Islet precursor cell (in vitro differentiated cells): ENCODE data around the gene SEMA3C.

Experiments
- DNase-seq: peaks from one replicate; pipeline ENCODE4 v3.0.0-alpha.2; 2018

Gene SEMA3C

GRCh38 chr7:80821771-80822319 lies 97.0 kb downstream of the SEMA3C start:
- DNase-seq: no peak

GRCh38 chr7:80819503-80819902 lies 99.3 kb downstream of the SEMA3C start:
- DNase-seq: no peak

DNA sequence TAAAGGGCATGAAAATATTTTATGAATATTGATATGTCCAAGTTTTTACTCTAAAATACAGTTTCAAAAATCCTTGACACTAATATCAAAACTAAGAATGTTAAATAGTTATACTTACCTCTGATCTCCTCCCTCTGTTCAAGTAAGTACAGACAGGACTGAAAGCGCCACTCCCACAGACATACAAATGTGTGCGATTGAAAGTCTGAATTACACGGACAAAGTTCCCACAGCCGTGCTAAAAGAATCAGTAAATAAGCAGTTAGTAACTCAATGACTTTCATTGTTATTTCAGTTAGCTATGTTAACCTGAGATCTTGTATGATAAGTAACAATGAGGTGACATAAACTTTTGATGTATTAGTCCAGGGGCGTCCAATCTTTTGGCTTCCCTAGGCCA lies 100.7 kb downstream of the SEMA3C start:
- DNase-seq: no peak

GRCh38 chr7:80816806-80817205 lies 102.0 kb downstream of the SEMA3C start:
- DNase-seq: no peak

GRCh38 chr7:80815733-80816132 lies 103.1 kb downstream of the SEMA3C start:
- no peak for DNase-seq

GRCh38 chr7:80809545-80809944 lies 109.3 kb downstream of the SEMA3C start:
- no peak for DNase-seq

DNA sequence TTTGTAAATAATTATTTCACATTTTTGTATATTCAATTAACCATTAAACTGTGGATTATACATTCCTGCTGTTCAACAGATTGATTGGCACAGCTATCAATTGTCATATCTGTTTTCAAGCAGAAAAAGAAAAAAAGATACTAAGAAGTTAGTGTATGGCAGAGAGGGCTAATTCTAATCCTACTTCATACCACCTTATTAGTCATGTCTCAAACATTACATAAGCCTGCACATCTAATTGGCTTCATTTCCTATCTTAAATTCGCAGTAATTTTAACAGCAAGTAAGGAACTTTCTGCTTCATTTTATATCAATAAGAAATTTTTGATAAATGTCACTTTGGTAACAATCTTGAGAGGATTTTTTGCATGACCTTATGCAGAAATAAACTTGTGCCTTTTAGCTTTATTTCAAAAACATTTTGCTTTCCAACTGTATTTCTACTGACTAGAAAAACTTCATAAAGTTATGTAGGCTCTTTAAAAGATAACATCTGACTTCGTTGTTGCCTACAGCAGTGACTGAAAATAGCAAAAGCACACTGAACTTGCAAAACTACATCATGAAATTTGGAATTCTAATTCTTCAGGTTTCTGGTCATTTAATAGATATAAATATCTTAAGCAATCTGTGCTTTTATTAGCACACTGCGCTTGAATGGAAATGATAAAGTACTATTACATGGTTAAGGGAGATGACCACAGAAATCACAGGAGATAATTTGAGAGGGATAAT lies 111.5 kb downstream of the SEMA3C start:
- DNase-seq: no peak

GRCh38 chr7:80806663-80807062 lies 112.2 kb downstream of the SEMA3C start:
- no peak for DNase-seq

DNA sequence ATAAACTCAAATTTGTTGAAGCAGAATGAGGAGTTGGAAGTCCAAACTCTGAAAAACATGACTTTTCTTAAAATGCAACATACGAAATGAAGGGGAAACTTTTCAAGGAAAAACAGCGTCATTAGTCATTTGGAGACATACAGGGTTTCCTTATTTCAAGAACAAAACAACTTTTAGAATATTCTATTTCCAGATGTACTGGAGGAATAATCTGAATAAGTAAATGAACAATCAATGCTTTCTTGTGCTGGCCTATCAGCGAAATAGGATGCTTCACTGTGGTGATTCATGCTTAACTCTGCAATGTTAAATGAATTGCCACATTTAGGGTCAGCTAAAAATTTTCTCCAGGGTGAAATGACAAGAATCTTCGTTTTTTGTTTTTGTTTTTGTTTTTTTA lies 114.3 kb downstream of the SEMA3C start:
- DNase-seq: no peak

DNA sequence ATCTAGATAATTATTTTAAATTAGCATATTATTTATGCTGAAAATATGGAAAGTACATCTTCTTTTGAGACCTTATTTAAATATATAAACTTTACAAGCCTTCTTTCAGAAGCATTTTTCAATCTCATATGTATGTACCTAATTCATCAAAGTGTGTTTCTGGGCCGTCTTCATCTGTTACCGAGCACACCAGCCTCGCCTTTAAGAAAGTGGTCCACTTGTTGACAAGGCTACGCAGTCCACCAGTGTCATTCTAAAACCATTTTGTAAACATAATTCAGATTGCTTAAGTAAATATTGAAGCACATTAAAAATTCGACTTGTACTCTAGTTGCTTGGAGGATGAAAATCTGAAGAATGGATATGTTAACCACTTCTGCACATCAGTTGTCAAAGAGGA lies 116.3 kb downstream of the SEMA3C start:
- DNase-seq: no peak

DNA sequence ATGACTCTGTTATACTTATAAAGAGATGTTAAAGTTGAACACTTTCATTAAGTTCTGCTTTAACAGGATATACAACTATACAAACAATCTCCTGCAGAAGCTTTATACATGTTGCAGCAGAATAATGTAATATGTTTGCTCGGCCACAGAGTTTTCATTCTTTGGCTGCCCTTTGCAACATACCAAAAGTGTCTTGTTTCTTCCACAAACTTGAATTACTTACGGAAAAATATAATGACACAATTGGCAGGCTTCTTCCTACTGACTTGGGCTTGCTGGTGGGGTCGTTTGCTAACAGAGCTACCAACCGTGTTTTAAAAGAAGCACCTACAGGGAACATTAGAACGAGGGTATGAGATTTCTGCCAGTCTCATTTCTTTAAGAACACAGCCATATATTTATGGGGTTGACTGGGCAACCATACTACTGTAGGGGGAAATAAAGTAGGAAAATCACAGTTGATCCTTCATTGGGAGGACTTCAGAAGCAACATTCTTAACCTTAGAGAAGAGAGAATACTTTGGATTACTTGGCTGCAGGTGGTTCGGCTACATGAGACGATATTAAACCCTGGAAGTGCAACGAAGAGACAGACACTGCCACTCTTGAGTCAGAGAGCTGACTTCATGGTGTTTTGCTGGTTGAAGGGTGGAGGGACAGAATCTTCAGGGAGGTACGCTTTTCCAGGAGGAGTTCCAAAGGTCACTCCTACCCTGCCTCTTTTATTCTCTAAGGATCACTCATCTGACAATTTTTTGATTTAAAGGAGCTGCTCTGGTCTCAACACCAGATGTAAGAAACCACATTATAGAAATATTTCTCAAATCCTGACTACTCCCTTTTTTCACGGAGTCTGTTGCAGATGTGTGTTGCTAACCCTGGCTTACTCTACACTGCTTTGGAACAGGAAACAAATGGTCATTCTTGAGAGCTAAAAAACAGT lies 123.9 kb downstream of the SEMA3C start:
- DNase-seq: no peak

DNA sequence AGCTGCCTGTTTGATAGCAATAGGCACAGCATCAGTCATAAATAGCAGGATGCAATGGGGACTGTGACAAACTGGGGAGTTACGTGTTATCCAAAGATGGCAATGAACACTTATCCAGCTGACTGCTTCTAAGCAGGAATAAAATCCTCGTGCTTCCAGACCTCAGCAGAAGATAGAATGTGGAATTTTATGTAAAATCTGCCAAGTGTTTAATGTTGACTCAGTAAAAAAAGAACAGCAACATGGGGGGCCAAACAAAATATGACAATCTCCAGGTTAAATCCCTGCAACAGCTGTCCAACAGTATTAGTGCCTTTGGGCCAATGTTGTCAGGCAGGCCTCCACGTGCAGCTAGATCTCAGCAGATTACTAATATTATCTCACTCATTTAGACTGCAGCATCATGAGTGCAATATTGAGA lies 127.3 kb downstream of the SEMA3C start:
- DNase-seq: no peak

DNA sequence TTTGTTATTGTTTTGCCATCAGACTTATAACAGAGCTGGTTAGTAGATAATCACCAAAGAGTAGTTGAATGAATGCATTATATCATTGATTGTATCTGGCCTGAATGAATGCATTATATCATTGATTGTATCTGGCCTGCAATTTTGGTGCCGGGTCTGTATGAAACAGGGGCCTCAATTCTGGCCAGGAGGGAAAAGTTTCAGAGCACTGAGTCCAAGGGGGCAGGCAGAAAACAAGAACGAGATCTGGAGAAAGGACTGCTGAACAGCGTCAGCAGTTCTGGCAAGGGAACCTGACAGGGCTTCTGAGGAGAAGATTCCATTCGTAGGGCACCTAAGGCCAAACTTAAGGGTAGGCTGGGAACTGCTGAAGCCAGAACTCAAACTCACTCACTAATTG lies 128.0 kb downstream of the SEMA3C start:
- DNase-seq: no peak

DNA sequence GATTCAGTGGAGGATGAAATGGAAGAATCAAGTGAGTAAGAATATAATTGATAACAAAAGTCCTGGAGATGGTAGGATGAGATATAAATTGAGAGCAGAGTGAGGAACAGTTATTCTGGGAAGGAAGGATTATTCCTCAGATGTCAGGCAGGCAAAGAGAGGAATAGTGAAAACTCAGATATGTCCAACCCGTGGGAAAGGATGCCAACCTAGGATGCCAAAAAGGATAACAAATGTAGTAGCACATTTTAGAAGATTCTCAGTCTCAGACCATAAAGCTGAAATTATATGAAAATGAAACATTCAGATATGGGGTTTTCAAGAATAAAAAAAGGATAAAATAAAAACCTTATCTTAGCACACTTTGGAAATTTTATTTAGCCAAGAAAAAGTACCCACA lies 131.1 kb downstream of the SEMA3C start:
- no peak for DNase-seq

GRCh38 chr7:80785961-80786536 lies 132.8 kb downstream of the SEMA3C start:
- no peak for DNase-seq

DNA sequence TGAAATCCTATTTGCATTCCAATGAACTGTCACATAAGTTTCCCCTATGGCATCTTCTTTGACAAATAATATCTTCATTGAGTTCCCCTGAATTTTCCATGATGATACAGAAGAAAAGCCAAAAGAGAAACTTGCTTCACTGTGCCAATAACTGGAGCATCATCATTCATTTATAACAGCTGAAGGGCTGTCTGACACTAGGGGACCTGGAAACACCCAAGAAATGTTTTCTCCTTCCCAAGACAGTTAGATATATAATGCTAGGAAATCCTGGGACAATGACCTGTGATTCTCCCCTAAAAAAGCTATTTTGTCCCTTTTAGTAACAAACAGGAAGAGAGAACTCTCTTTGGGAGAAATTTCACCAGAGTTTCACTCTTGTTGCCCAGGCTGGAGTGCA lies 133.6 kb downstream of the SEMA3C start:
- no peak for DNase-seq

DNA sequence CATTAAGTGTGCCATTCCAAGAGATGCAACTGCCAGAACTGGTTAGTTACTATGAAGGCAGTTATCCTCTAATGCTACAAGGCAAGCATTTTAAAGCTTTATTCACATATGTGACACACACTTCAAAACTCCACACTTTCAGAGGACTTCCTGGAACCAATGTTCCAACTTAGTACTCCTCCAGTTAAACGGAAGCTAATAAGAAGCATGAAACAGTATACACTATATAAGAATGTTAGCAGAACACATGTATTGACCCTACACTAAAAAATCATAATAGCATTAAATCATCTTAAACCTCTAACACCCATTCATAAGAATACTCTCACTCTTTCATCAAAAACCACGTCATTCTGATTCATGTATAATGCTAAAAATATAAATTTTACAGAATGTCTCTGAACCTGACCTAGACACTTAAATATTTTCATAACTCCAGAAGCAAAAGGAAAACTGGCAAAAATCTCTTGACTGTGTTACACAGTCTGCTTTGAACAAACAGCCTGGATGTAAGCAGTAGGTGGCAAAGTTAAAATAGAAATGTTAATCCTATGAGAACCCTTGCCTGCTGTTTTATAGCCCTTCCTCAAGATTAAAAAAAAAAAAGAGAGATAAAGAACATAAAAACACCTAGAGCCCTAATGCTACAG lies 135.0 kb downstream of the SEMA3C start:
- no peak for DNase-seq

- no peak for DNase-seq
Observed at GRCh38 chr7:80783186-80783677, 135.6 kb downstream of the SEMA3C start.

DNA sequence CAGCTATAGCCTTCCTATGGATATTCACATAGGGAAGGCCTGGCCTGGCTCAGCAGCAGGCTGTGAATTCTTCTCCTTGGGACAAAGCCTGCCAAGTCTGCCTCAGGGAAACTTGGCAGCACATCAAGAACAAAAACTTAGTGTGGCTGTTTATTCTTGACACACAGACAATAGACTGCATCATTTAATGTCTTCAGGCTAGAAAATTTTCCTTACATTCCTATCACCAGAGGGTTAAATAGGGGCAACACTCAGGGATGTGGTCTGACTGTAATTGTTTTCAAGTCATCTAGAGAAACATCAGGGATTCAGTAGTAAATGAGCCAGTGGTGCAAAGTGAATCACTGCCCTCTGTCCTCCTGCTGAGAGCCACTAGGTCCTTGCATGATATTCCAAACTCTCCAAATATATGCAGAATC lies 137.3 kb downstream of the SEMA3C start:
- peak; percentile 70 for DNase-seq

GRCh38 chr7:80781146-80781545 lies 137.7 kb downstream of the SEMA3C start:
- no peak for DNase-seq

DNA sequence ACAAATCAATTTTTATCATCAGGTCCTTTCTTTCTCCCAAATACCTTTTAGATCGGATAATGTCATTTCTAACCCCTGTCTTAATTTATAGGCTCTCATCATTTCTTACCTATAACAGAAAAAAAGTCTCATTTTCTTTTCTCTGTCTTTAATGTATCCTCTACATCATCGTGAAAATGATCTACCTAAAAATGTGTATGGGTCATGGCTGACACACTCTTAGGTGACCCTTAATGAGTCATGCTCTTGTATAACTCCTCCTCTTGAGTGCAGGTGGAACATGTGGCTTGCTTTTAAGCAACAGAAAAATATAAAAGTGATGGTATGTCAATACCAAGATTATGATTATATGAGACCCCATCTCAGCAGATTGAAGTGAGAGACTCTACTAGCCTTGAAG lies 139.4 kb downstream of the SEMA3C start:
- no peak for DNase-seq

- no peak for DNase-seq
Observed at GRCh38 chr7:80775897-80776296, 143.0 kb downstream of the SEMA3C start.

DNA sequence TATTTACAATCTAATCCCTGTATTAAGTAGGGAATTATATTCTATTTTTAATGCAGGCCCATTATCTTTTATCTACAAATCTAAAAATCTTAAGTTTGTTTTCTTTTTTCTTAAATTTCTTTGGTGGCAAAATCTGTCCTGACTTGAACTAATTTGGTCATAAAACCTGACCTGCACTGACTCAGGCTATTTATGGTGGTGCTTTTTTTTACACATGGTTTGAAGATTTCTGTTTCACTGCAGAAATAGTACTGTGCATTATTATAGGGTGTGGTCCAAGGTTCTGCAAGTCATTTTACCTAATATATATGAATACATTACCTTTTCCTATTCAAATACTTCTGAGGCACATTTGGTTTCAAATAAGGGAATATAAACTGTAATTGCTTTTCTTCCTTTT lies 143.4 kb downstream of the SEMA3C start:
- no peak for DNase-seq
